Stomach (tissue), 4 donors: Measurements from ENCODE around the gene UBR4.

Source experiments
- CTCF ChIP-seq, 7 experiments: fragments of 450-650 bp in 4 of 7; fragments of 200-600 bp in 3 of 7; sonication (generic) in 3 of 7; IDR thresholded peaks; one replicate each; pipeline ENCODE4 v1.5.1; 2016 to 2019; ENCODE audit warnings: antibody characterized with exemption in 7 of 7, control low read depth in 2 of 7, mild to moderate bottlenecking in 1 of 7
- POLR2AphosphoS5 ChIP-seq, 3 donors: sonication (generic); formaldehyde crosslinking; IDR thresholded peaks; one replicate each; pipeline ENCODE4 v1.6.1; 2016; ENCODE audit warnings: antibody characterized with exemption in 3 of 3

DNA sequence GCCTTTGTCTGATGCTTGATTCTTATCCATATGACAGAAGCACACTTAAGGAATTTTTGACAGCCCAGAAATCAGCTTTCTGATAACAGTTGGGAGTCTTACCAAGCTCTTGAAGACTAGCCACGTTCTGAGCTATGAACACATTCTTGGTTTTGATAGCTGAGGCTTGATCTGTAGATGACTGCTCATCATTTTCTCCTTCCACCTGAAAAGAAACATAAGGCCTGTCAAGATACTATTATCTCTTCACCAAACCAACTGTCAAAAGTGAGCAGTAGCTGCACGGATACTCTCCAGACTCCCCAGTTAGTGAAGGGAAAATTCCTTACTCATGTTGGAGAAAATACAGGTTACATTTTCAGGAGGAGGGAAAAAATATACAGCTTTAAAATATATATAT lies 12.2 kb downstream of the UBR4 start:
- no peak for TF ChIP-seq POLR2AphosphoS5 (IDR thresholded peaks at IDR 0.05)
- no peak for TF ChIP-seq CTCF (IDR thresholded peaks at IDR 0.05)
